ENCODE data around the gene BCL6.

The BCL6 gene

DNA sequence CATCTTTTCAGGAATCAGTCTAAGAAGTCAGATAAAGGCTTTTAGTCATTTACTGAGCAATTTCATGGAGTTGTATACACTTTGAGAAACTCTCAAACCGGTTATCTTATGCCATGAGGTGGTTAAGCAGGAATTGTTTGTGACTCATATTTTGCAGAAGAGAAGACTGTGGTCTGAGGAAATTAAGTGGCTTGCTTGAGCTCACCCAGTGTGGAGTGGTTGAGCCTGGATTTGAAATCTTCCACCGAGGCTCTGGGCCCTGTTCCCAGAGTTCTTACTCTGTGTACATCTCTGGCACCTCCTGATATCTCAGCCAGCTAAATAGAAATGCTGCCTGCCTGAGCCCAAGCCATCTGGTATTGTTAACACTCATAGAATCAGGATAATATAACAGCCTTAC, 37.8 kb upstream of the BCL6 start:
- no peaks in the 10 kb centered on the region for H3K36me3 ChIP-seq (ENCODE audit: control insufficient read depth, low read length)
- no peak overlapping the region for H3K27ac ChIP-seq (ENCODE audit: low read depth, low read length)
- no peaks in the 10 kb centered on the region for H3F3A ChIP-seq (ENCODE audit: control insufficient read depth, insufficient read depth)
- H3K4me2 ChIP-seq (ENCODE audit: low read length) = no peak overlapping the region
- no peaks in the 10 kb centered on the region for H3K9me3 ChIP-seq (ENCODE audit: control insufficient read depth, insufficient read depth, low read length)
- H3K4me3 ChIP-seq (ENCODE audit: low read length) = no peak overlapping the region
- H3K9me2 ChIP-seq (replicated peaks; ENCODE audit: control insufficient read depth, low read length) = no peaks in the 10 kb centered on the region
- no peak for TF ChIP-seq EZH2phosphoT487 (IDR thresholded peaks at IDR 0.05; ENCODE audit: borderline replicate concordance, low read length)
- TF ChIP-seq, protein P1, sequence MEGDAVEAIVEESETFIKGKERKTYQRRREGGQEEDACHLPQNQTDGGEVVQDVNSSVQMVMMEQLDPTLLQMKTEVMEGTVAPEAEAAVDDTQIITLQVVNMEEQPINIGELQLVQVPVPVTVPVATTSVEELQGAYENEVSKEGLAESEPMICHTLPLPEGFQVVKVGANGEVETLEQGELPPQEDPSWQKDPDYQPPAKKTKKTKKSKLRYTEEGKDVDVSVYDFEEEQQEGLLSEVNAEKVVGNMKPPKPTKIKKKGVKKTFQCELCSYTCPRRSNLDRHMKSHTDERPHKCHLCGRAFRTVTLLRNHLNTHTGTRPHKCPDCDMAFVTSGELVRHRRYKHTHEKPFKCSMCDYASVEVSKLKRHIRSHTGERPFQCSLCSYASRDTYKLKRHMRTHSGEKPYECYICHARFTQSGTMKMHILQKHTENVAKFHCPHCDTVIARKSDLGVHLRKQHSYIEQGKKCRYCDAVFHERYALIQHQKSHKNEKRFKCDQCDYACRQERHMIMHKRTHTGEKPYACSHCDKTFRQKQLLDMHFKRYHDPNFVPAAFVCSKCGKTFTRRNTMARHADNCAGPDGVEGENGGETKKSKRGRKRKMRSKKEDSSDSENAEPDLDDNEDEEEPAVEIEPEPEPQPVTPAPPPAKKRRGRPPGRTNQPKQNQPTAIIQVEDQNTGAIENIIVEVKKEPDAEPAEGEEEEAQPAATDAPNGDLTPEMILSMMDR (IDR thresholded peaks at IDR 0.05; ENCODE audit: low read depth, low read length, poor library complexity, severe bottlenecking) = no peak
- H3K4me1 ChIP-seq (ENCODE audit: control insufficient read depth, low read length) = no peaks in the 10 kb centered on the region
- H3K27me3 ChIP-seq (ENCODE audit: control insufficient read depth, low read length) = no peaks in the 10 kb centered on the region
- H4K20me1 ChIP-seq (ENCODE audit: control insufficient read depth, insufficient read depth, low read depth, low read length) = no peaks in the 10 kb centered on the region
- no peaks in the 10 kb centered on the region for H3K79me2 ChIP-seq (ENCODE audit: control insufficient read depth, low read length)

DNA sequence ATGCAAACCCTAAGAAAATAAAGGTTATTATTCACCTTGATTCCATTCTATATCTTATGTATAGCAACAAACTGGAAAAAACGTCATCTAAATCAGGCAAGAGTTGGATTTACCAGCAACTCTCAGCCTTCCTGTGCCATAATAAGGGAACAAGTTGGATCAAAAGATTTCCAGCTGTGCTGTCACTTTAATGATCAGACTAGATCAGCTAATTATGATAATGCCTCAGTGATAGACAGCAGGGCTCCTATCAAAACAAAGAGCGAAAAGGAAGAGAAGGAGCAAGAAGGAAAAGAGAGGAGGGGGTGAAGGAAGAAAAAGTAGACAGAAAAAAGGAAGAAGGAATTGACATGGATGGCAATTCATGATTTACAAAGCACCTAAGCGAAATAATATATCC, 36.7 kb upstream of the BCL6 start:
- H3K9me3 ChIP-seq (ENCODE audit: control insufficient read depth, insufficient read depth, low read length) = no peaks in the 10 kb centered on the region
- H3K4me1 ChIP-seq (ENCODE audit: control insufficient read depth, low read length) = peaks cover 10% of the 10 kb centered on the region
- no peak overlapping the region for H3K4me3 ChIP-seq (ENCODE audit: low read length)
- no peaks in the 10 kb centered on the region for H3K36me3 ChIP-seq (ENCODE audit: control insufficient read depth, low read length)
- no peaks in the 10 kb centered on the region for H3K27me3 ChIP-seq (ENCODE audit: control insufficient read depth, low read length)
- TF ChIP-seq, protein P1 (IDR thresholded peaks at IDR 0.05; ENCODE audit: low read depth, low read length, poor library complexity, severe bottlenecking) = no peak
- TF ChIP-seq EZH2phosphoT487 (IDR thresholded peaks at IDR 0.05; ENCODE audit: borderline replicate concordance, low read length) = no peak
- peaks cover 5% of the 10 kb centered on the region; the same call in 1 of the 2 replicates for H3F3A ChIP-seq (ENCODE audit: control insufficient read depth, insufficient read depth)
- H3K27ac ChIP-seq (ENCODE audit: low read depth, low read length) = no peak overlapping the region
- no peaks in the 10 kb centered on the region for H3K79me2 ChIP-seq (ENCODE audit: control insufficient read depth, low read length)
- no peaks in the 10 kb centered on the region for H3K9me2 ChIP-seq (replicated peaks; ENCODE audit: control insufficient read depth, low read length)
- no peak overlapping the region for H3K4me2 ChIP-seq (ENCODE audit: low read length)
- H4K20me1 ChIP-seq (ENCODE audit: control insufficient read depth, insufficient read depth, low read depth, low read length) = no peaks in the 10 kb centered on the region

DNA sequence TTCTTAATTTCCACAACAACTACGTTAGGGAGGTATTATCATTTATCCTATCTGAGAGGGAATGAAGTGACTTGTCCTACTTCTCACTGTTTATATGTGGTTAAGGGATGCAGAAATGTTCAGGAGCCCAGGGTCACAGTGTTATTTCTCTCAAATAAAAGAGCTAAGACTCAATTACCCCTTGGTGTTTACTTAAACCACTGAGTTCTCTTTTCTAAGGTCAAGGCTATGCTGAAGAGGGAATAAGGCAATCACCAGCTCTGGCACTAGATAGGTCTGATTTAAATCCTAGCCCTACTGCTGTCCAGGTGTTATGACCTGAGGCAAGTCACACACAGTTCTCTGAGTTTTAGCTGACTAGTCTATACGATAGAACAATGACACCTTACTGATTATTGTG, 35.7 kb upstream of the BCL6 start:
- Histone ChIP-seq H3K9me2 (replicated peaks; ENCODE audit: control insufficient read depth, low read length) (no peaks in the 10 kb centered on the region), H3K36me3 (ENCODE audit: control insufficient read depth, low read length) (no peaks in the 10 kb centered on the region), H3K4me2 (ENCODE audit: low read length) (no peak overlapping the region), H3K27me3 (ENCODE audit: control insufficient read depth, low read length) (no peaks in the 10 kb centered on the region), H3F3A (ENCODE audit: control insufficient read depth, insufficient read depth) (peaks cover 8% of the 10 kb centered on the region; the same call in 1 of the 2 replicates), H3K9me3 (ENCODE audit: control insufficient read depth, insufficient read depth, low read length) (no peaks in the 10 kb centered on the region), H3K4me3 (ENCODE audit: low read length) (no peak overlapping the region), H3K4me1 (ENCODE audit: control insufficient read depth, low read length) (peaks cover 13% of the 10 kb centered on the region), H3K79me2 (ENCODE audit: control insufficient read depth, low read length) (no peaks in the 10 kb centered on the region), H4K20me1 (ENCODE audit: control insufficient read depth, insufficient read depth, low read depth, low read length) (no peaks in the 10 kb centered on the region), H3K27ac (ENCODE audit: low read depth, low read length) (no peak overlapping the region)
- TF ChIP-seq EZH2phosphoT487 (IDR thresholded peaks at IDR 0.05; ENCODE audit: borderline replicate concordance, low read length) = no peak
- TF ChIP-seq, protein P1 (IDR thresholded peaks at IDR 0.05; ENCODE audit: low read depth, low read length, poor library complexity, severe bottlenecking) = no peak
